ENCODE data around the gene YBX1.
"Not testable (repeated sequence)": the region's sequence is repeated elsewhere in the genome, so short reads cannot be mapped to it uniquely, and the experiment has no call there.

Gene YBX1

DNA sequence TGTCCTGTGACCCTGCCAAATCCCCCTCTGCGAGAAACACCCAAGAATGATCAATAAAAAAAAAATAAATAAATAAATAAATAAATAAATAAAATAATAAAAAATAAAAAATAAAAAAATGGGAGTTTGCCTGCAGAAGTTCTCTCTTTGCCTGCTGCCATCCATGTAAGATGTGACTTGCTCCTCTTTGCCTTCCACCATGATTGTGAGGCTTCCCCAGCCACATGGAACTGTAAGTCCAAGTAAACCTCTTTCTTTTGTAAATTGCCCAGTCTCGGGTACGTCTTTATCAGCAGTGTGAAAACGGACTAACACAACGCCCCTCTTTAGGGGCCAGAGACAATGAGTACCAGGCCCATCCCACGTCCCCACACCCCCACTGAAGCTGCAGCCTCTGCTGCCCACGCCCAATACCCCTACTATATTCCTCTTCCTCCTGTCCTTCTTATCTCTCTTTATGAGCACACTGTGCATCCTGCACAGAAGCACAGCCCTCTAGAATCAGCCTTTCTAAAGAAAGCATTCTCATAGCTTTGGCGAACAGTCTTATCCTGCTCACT lies 69.4 kb downstream of the YBX1 start:
- not testable (repeated sequence) for DNase-seq

DNA sequence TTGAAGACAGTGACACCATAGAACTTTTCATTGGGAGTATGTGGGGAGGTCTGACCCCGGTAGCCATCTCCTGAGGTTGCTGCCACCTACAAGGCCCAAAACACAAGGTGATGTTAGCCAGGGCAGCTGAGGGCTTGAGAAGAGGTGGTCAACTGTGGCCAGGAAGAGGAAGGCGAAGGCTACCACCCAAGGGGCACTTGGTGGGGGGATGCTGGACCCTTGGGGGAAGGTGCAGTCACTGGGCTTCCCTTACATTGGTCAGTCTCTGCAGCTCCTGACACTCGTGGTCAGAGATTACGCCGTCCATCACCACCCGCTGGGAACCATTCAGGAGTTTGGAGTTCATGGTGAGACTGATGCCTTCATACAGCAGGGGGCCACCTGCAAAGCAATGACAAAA lies 70.1 kb downstream of the YBX1 start:
- DNase-seq, result no peak

- no peak for DNase-seq
Observed at GRCh38 chr1:42753070-42753469, 70.9 kb downstream of the YBX1 start.
